ENCODE data around the gene CAPN1. TPM values are rescaled to one million over a fixed set of nuclear protein-coding genes. Genes with fewer than 3 reads are reported as not detected.

The CAPN1 gene
- total and polyA plus RNA-seq, 2 of the 13 experiments (the other 11 are each of a cell fraction or from before 2014, with no cell fraction given): 57.3 to 82.6 TPM

DNA sequence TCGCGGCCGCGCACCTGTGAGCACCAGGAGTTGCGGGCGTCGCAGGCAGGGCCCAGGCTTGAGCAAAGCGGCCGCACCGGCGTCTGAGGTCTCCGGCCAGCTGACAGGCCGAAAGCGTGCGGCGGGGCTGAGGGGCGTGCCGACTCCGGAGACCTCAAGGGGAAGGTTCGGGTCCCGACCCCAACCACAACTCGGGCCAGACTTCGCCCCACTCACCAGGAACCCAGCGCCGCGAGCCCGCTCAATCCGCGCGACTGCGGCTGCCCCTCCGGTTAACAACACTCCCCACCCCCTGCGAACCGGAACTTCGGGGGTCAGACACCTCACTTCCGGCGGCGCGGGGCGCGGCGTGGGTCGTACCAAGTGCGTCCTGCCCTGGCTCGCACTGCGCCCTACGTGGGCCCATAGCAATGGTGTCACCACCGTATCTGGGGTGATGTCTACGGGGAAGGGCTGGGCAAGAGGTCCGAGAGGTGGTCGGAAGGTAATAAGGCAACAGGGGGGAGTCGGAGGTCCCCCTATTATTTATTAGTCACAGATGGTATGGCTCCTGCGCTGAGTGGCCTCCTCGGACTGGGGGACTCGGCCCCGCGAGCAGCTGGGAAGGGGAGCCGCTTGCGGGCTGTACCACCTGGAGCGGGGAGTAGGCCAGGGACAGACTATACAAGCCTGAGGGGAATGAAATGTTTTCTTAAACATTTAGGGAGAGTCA lies 47.3 kb upstream of the CAPN1 start, which contains the start of gene SYVN1 (continued):
- TF ChIP-seq, protein P1, sequence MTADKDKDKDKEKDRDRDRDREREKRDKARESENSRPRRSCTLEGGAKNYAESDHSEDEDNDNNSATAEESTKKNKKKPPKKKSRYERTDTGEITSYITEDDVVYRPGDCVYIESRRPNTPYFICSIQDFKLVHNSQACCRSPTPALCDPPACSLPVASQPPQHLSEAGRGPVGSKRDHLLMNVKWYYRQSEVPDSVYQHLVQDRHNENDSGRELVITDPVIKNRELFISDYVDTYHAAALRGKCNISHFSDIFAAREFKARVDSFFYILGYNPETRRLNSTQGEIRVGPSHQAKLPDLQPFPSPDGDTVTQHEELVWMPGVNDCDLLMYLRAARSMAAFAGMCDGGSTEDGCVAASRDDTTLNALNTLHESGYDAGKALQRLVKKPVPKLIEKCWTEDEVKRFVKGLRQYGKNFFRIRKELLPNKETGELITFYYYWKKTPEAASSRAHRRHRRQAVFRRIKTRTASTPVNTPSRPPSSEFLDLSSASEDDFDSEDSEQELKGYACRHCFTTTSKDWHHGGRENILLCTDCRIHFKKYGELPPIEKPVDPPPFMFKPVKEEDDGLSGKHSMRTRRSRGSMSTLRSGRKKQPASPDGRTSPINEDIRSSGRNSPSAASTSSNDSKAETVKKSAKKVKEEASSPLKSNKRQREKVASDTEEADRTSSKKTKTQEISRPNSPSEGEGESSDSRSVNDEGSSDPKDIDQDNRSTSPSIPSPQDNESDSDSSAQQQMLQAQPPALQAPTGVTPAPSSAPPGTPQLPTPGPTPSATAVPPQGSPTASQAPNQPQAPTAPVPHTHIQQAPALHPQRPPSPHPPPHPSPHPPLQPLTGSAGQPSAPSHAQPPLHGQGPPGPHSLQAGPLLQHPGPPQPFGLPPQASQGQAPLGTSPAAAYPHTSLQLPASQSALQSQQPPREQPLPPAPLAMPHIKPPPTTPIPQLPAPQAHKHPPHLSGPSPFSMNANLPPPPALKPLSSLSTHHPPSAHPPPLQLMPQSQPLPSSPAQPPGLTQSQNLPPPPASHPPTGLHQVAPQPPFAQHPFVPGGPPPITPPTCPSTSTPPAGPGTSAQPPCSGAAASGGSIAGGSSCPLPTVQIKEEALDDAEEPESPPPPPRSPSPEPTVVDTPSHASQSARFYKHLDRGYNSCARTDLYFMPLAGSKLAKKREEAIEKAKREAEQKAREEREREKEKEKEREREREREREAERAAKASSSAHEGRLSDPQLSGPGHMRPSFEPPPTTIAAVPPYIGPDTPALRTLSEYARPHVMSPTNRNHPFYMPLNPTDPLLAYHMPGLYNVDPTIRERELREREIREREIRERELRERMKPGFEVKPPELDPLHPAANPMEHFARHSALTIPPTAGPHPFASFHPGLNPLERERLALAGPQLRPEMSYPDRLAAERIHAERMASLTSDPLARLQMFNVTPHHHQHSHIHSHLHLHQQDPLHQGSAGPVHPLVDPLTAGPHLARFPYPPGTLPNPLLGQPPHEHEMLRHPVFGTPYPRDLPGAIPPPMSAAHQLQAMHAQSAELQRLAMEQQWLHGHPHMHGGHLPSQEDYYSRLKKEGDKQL (CRISPR knock-in tag; IDR thresholded peaks at IDR 0.05; ENCODE audit: low read depth): no peak
- TF ChIP-seq SOX6 (IDR thresholded peaks at IDR 0.05) (no peak), SOX6 (CRISPR knock-in tag; IDR thresholded peaks at IDR 0.05) (no peak), XBP1 (CRISPR knock-in tag; IDR thresholded peaks at IDR 0.05) (no peak; the same call in 1 of the 2 replicates), ZNF652 (CRISPR knock-in tag; IDR thresholded peaks at IDR 0.05; ENCODE audit: borderline replicate concordance, low read depth) (no peak; the same call in 1 of the 2 replicates), ZNF883 (CRISPR knock-in tag; IDR thresholded peaks at IDR 0.05; ENCODE audit: not compliant biosample characterization) (peak; percentile 92), IKZF1 (IDR thresholded peaks at IDR 0.05) (no peak), NAIF1 (CRISPR knock-in tag; IDR thresholded peaks at IDR 0.05; ENCODE audit: borderline replicate concordance) (0 out of 2 replicates have a peak, but pooled peaks have one; percentile 52), JUN (CRISPR knock-in tag; IDR thresholded peaks at IDR 0.05) (no peak), CHD2 (IDR thresholded peaks at IDR 0.05; ENCODE audit: low read depth, low read length) (0 out of 2 replicates have a peak, but pooled peaks have one; percentile 58), SMC3 (IDR thresholded peaks at IDR 0.05; ENCODE audit: low read length) (no peak)
- TF ChIP-seq, protein P2, sequence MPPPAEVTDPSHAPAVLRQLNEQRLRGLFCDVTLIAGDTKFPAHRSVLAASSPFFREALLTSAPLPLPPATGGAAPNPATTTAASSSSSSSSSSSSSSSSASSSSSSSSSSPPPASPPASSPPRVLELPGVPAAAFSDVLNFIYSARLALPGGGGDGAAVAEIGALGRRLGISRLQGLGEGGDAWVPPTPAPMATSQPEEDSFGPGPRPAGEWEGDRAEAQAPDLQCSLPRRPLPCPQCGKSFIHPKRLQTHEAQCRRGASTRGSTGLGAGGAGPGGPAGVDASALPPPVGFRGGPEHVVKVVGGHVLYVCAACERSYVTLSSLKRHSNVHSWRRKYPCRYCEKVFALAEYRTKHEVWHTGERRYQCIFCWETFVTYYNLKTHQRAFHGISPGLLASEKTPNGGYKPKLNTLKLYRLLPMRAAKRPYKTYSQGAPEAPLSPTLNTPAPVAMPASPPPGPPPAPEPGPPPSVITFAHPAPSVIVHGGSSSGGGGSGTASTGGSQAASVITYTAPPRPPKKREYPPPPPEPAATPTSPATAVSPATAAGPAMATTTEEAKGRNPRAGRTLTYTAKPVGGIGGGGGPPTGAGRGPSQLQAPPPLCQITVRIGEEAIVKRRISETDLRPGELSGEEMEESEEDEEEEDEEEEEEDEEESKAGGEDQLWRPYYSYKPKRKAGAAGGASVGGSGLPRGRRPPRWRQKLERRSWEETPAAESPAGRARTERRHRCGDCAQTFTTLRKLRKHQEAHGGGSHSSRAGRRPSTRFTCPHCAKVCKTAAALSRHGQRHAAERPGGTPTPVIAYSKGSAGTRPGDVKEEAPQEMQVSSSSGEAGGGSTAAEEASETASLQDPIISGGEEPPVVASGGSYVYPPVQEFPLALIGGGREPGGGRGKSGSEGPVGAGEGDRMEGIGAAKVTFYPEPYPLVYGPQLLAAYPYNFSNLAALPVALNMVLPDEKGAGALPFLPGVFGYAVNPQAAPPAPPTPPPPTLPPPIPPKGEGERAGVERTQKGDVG (CRISPR knock-in tag; IDR thresholded peaks at IDR 0.05; ENCODE audit: borderline replicate concordance): no peak
- TF ChIP-seq, protein P3, sequence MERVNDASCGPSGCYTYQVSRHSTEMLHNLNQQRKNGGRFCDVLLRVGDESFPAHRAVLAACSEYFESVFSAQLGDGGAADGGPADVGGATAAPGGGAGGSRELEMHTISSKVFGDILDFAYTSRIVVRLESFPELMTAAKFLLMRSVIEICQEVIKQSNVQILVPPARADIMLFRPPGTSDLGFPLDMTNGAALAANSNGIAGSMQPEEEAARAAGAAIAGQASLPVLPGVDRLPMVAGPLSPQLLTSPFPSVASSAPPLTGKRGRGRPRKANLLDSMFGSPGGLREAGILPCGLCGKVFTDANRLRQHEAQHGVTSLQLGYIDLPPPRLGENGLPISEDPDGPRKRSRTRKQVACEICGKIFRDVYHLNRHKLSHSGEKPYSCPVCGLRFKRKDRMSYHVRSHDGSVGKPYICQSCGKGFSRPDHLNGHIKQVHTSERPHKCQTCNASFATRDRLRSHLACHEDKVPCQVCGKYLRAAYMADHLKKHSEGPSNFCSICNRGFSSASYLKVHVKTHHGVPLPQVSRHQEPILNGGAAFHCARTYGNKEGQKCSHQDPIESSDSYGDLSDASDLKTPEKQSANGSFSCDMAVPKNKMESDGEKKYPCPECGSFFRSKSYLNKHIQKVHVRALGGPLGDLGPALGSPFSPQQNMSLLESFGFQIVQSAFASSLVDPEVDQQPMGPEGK (CRISPR knock-in tag; IDR thresholded peaks at IDR 0.05): peak; percentile 88
- TF ChIP-seq, protein P4, sequence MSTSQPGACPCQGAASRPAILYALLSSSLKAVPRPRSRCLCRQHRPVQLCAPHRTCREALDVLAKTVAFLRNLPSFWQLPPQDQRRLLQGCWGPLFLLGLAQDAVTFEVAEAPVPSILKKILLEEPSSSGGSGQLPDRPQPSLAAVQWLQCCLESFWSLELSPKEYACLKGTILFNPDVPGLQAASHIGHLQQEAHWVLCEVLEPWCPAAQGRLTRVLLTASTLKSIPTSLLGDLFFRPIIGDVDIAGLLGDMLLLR (CRISPR knock-in tag; IDR thresholded peaks at IDR 0.05): peak; percentile 75; the same call in 1 of the 2 replicates
- TF ChIP-seq, protein P5, sequence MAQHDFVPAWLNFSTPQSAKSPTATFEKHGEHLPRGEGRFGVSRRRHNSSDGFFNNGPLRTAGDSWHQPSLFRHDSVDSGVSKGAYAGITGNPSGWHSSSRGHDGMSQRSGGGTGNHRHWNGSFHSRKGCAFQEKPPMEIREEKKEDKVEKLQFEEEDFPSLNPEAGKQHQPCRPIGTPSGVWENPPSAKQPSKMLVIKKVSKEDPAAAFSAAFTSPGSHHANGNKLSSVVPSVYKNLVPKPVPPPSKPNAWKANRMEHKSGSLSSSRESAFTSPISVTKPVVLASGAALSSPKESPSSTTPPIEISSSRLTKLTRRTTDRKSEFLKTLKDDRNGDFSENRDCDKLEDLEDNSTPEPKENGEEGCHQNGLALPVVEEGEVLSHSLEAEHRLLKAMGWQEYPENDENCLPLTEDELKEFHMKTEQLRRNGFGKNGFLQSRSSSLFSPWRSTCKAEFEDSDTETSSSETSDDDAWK (CRISPR knock-in tag; IDR thresholded peaks at IDR 0.05): no peak
